Activated CD4-positive, alpha-beta memory T cell treated with anti-CD3 and anti-CD28 coated beads, Interleukin-2, amount 10 ng/mL, durations not matched to agents 7 days and 5 days (primary cell): ENCODE results near the gene AWAT1. TPM values are rescaled to one million over a fixed set of nuclear protein-coding genes. Genes with fewer than 3 reads are reported as not detected.
A peak's percentile ranks its signal among the peaks of the same experiment; 100 is the strongest.
"Not testable (repeated sequence)": the region's sequence is repeated elsewhere in the genome, so short reads cannot be mapped to it uniquely, and the experiment has no call there.

Experiments used
- CTCF ChIA-PET: fragments of 350-600 bp; sonication (Branson Sonifier 250); formaldehyde crosslinking; loops from one replicate; lab custom pipeline; 2021; ENCODE audit warnings: antibody characterized with exemption, inconsistent platforms; lab: Charles Lee
- POLR2A ChIA-PET: fragments of 350-600 bp; sonication (Branson Sonifier 250); formaldehyde crosslinking; loops from one replicate; lab custom pipeline; 2021; ENCODE audit warnings: antibody characterized with exemption; lab: Charles Lee
- DNase-seq: peaks from one replicate; pipeline ENCODE4 v3.0.0-alpha.2; 2020
- H3K27ac Mint-ChIP-seq: one replicate; pipeline ENCODE4 v1.8.0; 2021; ENCODE audit warnings: mild to moderate bottlenecking, mixed read lengths
- H3K27me3 Mint-ChIP-seq: one replicate; pipeline ENCODE4 v1.8.0; 2021; ENCODE audit warnings: mixed read lengths
- H3K36me3 Mint-ChIP-seq: one replicate; pipeline ENCODE4 v1.8.0; 2021; ENCODE audit warnings: low read depth, mixed read lengths
- H3K4me1 Mint-ChIP-seq: one replicate; pipeline ENCODE4 v1.8.0; 2021; ENCODE audit warnings: mixed read lengths
- H3K4me3 Mint-ChIP-seq: one replicate; pipeline ENCODE4 v1.8.0; 2021; ENCODE audit warnings: mild to moderate bottlenecking, mixed read lengths
- H3K9me3 Mint-ChIP-seq: one replicate; pipeline ENCODE4 v1.8.0; 2021; ENCODE audit warnings: mixed read lengths
- total RNA-seq, 2 experiments: library from RNA; stranded (reverse); gene quantifications; one replicate each; pipeline ENCODE4 v1.2.3, GENCODE V29; 2021

Gene AWAT1
- not detected for total RNA-seq

DNA sequence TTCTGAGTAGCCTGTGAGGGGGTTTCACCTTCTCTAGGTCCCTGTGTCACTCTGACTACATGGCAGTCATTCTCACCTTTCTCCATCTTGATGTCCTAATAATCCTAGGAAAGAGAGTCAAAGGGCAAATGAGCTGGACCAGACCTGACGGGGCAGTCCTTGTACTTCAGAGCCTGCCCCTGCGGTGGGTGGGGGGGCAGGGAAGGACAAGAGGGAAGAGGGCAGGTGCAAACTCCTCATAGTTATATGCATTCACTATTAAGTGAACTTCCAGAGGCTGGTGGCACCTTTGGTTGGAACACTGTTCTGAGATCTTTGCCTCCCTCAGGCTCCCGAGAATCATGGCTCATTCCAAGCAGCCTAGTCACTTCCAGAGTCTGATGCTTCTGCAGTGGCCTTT lies at the start of gene AWAT1:
TSS of gene AWAT1 (plus strand) at position 301 of the 400 bp plus-strand sequence. CDS start at position 342, 41 bp downstream.
- Mint-ChIP-seq H3K4me1 (peaks cover 3% of the 10 kb centered on the region), H3K27ac (no peak within 1 kb of the TSS), H3K27me3 (no peaks in the 10 kb centered on the region), H3K4me3 (no peak within 1 kb of the TSS), H3K9me3 (no peaks in the 10 kb centered on the region), H3K36me3 (no peaks in the 10 kb centered on the region)
- DNase-seq = no peak
- CTCF ChIA-PET = no interaction called here
- POLR2A ChIA-PET = no interaction called here

DNA sequence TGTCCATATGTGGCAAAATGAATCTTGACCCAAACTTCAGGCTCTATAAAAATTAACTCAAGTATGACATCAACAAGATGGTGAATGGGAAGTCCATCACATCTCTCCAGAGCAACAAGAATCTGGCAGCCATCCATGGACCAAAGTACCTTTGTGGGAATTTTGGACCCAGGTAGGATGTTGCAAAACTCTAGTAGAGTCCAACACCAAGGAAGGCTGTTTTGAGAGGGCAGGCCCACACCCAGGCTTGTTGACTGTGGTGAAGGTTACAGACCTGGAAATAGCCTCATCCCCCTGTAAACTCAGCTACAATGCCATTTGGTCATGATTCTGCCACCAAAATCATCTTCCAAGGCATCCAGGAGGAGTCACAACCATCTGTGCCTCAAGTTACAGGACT lies 44.2 kb upstream of the AWAT1 start:
- no peak for DNase-seq
- no peaks in the 10 kb centered on the region for H3K9me3 Mint-ChIP-seq
- H3K4me3 Mint-ChIP-seq = no peak overlapping the region
- H3K27me3 Mint-ChIP-seq = peaks cover 13% of the 10 kb centered on the region
- H3K36me3 Mint-ChIP-seq = no peaks in the 10 kb centered on the region
- H3K27ac Mint-ChIP-seq = no peak overlapping the region
- H3K4me1 Mint-ChIP-seq = no peaks in the 10 kb centered on the region
- ChIA-PET POLR2A (no interaction called here), CTCF (no interaction called here)

DNA sequence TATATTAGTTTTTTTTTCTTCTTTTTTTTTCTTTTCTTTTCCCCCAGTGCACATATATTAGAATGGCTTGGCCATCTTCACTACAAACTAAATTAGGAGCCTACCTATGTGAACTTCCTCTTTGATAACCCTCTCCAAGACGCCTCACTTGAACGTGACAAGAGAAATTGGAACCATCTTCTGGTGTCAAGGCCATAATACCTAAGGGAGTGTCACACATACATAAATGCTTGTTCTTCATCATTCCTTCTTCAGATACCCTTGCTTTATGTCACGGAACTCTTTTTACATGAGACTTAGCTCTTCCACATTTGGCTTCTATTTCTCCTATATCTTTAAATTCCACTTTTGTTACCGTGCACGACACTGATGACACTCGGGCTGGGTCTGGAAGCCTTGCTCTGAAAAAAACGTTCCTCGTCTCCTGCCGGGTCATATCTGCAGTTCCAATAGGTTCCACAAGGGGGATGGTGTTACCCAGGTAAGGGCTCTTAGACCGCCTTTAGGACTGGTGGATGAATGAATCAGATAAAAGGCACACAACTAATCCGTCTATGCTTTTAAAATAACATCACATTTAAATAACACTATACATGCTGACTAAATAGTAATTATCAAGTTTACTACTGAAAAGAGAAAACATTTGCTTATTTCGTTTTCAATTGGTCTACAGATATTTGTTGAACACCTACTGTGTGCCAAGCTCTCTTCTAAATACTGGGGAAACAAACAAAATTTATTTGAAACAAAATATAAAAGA lies 37.3 kb upstream of the AWAT1 start:
- no peak overlapping the region for H3K27ac Mint-ChIP-seq
- POLR2A ChIA-PET = no interaction called here
- peaks cover 4% of the 10 kb centered on the region for H3K27me3 Mint-ChIP-seq
- H3K36me3 Mint-ChIP-seq = no peaks in the 10 kb centered on the region
- no peaks in the 10 kb centered on the region for H3K9me3 Mint-ChIP-seq
- no peak overlapping the region for H3K4me3 Mint-ChIP-seq
- H3K4me1 Mint-ChIP-seq = peaks cover 4% of the 10 kb centered on the region
- CTCF ChIA-PET = interaction anchor here (1.5 kb wide), 1 partner anchor 93 kb away, joined by 3 read pairs; the partner anchor contains the start of genes KIF4A and PDZD11
- DNase-seq = peak; percentile 60

DNA sequence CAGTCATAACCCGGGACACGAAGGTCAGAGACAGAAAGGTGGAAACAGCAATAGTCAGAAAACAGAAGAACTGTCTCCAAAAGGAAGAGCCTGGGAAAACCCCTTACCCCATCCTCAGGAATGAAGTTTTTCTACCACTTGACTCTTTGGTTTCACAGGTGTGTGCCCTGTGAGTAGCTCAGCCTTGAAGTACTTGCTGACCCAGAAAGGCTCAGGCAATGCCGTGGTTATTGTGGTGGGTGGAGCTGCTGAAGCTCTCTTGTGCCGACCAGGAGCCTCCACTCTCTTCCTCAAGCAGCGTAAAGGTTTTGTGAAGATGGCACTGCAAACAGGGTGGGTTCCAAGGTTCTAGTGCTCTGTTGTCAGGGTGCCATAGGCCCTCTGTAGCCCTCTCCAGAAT lies 32.7 kb upstream of the AWAT1 start:
- DNase-seq = no peak
- H3K9me3 Mint-ChIP-seq = no peaks in the 10 kb centered on the region
- H3K4me1 Mint-ChIP-seq = peaks cover 4% of the 10 kb centered on the region
- POLR2A ChIA-PET = no interaction called here
- CTCF ChIA-PET = no interaction called here
- peaks cover 5% of the 10 kb centered on the region for H3K27me3 Mint-ChIP-seq
- no peak overlapping the region for H3K27ac Mint-ChIP-seq
- no peak overlapping the region for H3K4me3 Mint-ChIP-seq
- no peaks in the 10 kb centered on the region for H3K36me3 Mint-ChIP-seq

DNA sequence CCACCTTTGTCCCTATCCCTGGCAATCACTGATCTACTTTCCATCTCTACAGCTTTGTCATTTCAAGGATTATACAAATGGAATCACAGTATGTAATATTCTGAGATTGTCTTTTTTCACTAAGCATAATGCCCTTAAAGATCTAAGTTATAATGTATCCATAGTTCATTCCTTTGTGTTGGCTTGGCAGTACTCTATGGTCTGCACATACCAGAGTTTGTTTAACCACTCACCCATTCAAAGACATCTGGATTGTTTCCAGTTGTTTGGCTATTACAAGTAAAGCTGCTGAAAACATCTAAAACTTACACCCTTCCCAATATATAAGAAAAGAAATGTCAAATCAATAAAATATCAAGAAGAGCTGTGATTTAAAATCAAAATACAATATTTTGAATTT lies 26.0 kb upstream of the AWAT1 start:
- peaks cover 6% of the 10 kb centered on the region for H3K27me3 Mint-ChIP-seq
- no peaks in the 10 kb centered on the region for H3K9me3 Mint-ChIP-seq
- POLR2A ChIA-PET = no interaction called here
- no peak overlapping the region for H3K4me3 Mint-ChIP-seq
- CTCF ChIA-PET = no interaction called here
- no peaks in the 10 kb centered on the region for H3K36me3 Mint-ChIP-seq
- H3K4me1 Mint-ChIP-seq = no peaks in the 10 kb centered on the region
- no peak for DNase-seq
- H3K27ac Mint-ChIP-seq = no peak overlapping the region

DNA sequence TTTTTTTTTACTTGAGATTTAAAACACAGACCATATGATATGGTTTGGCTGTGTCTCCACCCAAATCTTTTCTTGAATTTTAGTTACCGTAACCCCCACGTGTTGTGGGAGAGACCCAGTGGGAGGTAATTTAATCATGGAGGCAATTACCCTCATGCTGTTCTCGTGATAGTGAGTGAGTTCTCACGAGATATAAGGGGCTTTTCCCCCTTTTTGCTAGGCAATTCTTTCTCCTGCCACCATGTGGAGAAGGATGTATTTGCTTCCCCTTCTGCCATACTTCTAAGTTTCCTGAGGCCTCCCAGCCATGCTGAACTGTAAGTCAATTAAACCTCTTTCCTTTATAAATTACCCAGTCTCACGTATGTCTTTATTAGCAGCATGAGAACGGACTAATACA lies 24.9 kb upstream of the AWAT1 start:
- H3K27ac Mint-ChIP-seq, H3K4me1 Mint-ChIP-seq, DNase-seq, H3K9me3 Mint-ChIP-seq, H3K4me3 Mint-ChIP-seq, H3K36me3 Mint-ChIP-seq, CTCF ChIA-PET, H3K27me3 Mint-ChIP-seq, POLR2A ChIA-PET: not testable (repeated sequence)

DNA sequence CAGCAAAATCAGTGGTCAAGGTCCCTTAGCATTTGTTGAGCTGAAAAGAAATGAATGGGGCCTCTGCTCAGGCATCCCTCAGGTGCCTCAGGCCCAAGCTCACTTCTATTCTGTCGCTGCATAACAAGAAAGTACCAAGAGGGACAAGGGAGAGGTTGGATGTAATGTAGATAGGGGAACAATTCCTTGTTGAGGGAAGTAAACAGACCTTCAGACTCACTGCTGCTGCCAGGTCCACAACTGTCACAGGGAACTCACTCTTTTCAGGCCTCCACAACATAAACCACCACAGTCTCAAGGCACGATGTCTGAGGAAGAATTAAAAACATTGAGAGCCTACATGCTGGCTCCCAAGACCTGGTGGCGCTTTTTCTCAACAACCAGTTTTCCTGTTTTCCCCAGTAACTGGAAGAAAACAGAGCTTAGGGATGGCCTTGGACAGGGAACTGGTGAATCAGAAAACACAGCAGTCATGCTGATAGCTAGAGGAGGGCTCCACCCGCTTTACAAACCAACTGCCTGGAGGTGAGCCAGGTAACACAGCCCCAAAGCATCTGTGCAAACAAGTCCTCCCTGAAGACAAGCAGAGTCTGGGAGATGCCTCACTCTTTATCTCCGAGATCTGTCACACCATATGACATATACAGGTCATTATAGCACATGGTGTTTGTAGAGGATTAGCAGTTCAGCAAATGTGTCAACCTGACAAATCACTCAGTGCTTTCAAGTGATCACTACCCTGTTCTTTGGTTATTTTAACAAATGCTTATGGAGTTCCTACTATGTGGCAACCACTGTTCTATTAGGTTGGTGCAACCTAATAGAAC lies 14.3 kb upstream of the AWAT1 start:
- Mint-ChIP-seq H3K4me1 (no peaks in the 10 kb centered on the region), H3K4me3 (no peak overlapping the region), H3K9me3 (no peaks in the 10 kb centered on the region), H3K27ac (no peak overlapping the region), H3K27me3 (no peaks in the 10 kb centered on the region), H3K36me3 (no peaks in the 10 kb centered on the region)
- DNase-seq = no peak
- POLR2A ChIA-PET = no interaction called here
- CTCF ChIA-PET = no interaction called here

DNA sequence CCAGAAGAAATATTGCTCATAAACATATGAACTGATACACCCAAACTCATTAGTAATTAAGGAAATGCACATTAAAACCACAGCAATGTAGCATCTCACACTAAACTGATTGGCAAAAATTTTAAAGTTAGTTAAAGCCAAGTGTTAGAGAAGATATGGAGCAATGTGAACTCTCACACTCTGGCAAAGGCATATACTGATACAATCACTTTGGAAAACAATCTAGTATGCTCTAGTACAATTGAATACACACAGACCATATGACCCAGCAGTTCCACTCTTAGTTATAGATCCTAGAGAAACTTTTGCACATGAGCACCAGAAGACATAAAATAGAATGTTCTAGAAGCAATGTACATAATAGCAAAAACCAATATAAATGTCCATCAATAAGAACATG lies 8.4 kb upstream of the AWAT1 start:
- Mint-ChIP-seq H3K4me3 (no peak overlapping the region), H3K9me3 (no peaks in the 10 kb centered on the region), H3K27ac (no peak overlapping the region), H3K36me3 (no peaks in the 10 kb centered on the region), H3K4me1 (no peaks in the 10 kb centered on the region), H3K27me3 (no peaks in the 10 kb centered on the region)
- ChIA-PET CTCF (no interaction called here), POLR2A (no interaction called here)
- no peak for DNase-seq

DNA sequence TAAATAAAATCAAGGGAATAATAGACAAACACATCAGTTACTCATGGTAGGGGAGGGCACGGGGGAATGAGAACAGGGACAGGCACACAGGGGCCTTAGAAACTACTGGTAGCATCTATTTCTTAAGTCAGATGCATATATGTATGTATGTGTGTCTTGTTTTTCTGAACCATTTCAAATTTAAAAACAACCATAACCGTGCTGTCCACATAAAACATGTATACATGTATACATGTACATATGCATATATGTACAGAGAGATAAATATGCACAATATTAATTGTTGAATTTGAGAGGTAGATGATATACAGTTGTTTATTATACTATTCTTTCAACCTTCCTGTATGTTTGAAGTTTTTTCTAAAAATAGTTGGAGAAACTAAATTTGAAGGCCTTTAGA lies 7.8 kb upstream of the AWAT1 start:
- no peaks in the 10 kb centered on the region for H3K27me3 Mint-ChIP-seq
- ChIA-PET CTCF (no interaction called here), POLR2A (no interaction called here)
- no peaks in the 10 kb centered on the region for H3K9me3 Mint-ChIP-seq
- no peak for DNase-seq
- H3K4me1 Mint-ChIP-seq = no peaks in the 10 kb centered on the region
- H3K36me3 Mint-ChIP-seq = no peaks in the 10 kb centered on the region
- no peak overlapping the region for H3K4me3 Mint-ChIP-seq
- no peak overlapping the region for H3K27ac Mint-ChIP-seq

DNA sequence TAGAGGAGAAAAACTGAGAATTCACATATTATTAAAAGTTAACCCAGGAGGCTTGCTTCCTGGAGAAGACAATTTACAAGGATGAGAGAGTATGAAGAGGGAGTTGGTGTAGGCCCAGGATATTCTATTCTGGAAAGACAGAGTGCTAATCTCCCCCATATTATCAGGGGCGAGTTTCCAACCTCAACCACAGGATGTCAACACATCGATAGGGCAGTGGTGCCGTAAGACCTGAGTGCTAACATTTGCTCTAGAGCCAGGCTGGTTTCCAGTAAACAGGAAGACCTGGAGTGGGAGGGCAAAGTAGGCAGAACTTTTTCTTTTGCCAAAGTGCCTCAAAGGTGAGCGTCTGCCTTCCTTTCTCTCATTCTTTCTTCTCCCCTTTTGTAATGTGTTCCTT lies 2.8 kb upstream of the AWAT1 start:
- Mint-ChIP-seq H3K4me3 (no peak overlapping the region), H3K27ac (no peak overlapping the region), H3K36me3 (no peaks in the 10 kb centered on the region), H3K4me1 (peaks cover 3% of the 10 kb centered on the region), H3K27me3 (no peaks in the 10 kb centered on the region), H3K9me3 (no peaks in the 10 kb centered on the region)
- DNase-seq = no peak
- CTCF ChIA-PET = no interaction called here
- POLR2A ChIA-PET = no interaction called here

DNA sequence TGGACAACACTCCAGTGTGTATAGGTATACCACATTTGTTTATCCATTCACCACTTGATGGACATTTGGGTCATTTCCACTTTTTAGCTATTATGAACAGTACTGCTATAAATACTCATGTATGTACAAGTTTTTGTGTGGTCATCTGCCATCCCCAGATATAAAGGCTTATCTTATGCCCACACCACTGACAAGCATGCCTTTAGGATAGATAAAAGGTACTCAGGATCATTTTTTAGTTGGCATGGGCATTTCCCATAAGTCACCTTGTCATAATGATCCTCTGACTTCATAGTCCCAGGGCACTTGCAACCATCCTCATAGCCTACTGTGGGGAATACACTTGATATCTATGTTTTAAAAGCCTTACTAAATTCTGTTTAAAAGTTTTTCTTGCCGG lies 6.3 kb downstream of the AWAT1 start:
- Mint-ChIP-seq H3K27ac (no peak overlapping the region), H3K36me3 (no peaks in the 10 kb centered on the region), H3K9me3 (no peaks in the 10 kb centered on the region), H3K27me3 (no peaks in the 10 kb centered on the region), H3K4me1 (peaks cover 10% of the 10 kb centered on the region), H3K4me3 (no peak overlapping the region)
- ChIA-PET CTCF (no interaction called here), POLR2A (no interaction called here)
- no peak for DNase-seq

DNA sequence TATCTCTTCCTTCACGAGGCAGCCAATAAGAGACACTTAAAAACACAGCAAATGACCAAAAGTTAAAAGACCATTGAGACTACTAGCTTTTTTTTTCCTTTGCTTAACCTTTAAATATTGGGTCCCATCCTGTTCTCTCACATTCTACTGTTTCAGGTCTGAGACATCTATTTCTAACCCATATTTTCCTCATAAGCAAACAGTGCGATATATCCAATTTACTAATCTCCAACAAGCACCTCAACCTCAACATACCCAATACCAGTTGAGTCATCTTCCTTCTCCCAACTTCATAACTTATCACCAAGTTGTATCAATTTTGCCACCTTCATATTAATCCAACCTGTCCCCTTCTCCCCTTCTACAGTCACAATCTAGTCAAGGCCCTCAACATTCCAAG lies 7.0 kb downstream of the AWAT1 start:
- H3K36me3 Mint-ChIP-seq = no peaks in the 10 kb centered on the region
- no peaks in the 10 kb centered on the region for H3K9me3 Mint-ChIP-seq
- ChIA-PET POLR2A (no interaction called here), CTCF (no interaction called here)
- no peak overlapping the region for H3K4me3 Mint-ChIP-seq
- H3K27ac Mint-ChIP-seq = no peak overlapping the region
- peaks cover 10% of the 10 kb centered on the region for H3K4me1 Mint-ChIP-seq
- no peaks in the 10 kb centered on the region for H3K27me3 Mint-ChIP-seq
- no peak for DNase-seq

DNA sequence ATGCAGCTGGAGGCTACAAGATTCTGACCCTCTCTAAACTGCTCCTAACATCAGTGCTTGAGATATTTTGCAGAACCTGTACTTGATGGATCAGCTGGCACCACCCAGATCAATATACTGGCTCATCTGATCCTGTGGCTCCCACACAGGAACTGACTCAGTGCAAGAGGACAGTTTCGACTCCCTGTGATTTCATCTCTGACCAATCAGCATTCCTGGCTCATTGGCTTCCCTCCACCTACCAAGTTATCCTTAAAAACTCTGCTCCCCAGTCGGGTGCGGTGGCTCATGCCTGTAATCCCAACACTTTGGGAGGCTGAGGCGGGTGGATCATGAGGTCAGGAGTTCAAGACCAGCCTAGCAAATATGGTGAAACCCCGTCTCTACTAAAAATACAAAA lies 9.1 kb downstream of the AWAT1 start:
- H3K4me1 Mint-ChIP-seq, POLR2A ChIA-PET, H3K4me3 Mint-ChIP-seq, H3K27ac Mint-ChIP-seq, H3K9me3 Mint-ChIP-seq, DNase-seq, H3K27me3 Mint-ChIP-seq, CTCF ChIA-PET, H3K36me3 Mint-ChIP-seq: not testable (repeated sequence)

DNA sequence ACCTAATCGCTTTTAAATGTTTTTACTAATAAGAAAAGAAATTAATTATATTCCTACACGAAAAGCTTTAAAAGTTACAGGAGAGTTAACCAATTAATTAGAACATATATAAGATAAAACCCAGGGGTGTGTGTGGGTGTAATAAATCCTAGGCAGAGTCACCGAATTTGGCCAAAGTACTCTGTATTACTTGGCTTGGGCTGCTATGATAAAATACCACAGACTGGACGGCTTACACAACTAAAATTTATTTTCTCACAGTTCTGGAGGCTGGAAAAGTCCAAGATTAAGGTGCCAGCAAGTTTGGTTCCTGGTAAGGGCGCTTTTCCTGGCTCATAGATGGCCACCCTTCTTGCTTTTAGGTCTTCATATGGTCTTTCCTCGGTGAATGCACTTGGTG lies 10.4 kb downstream of the AWAT1 start:
- POLR2A ChIA-PET = no interaction called here
- H3K4me3 Mint-ChIP-seq = no peak overlapping the region
- H3K9me3 Mint-ChIP-seq = no peaks in the 10 kb centered on the region
- no peaks in the 10 kb centered on the region for H3K36me3 Mint-ChIP-seq
- no peaks in the 10 kb centered on the region for H3K27me3 Mint-ChIP-seq
- H3K27ac Mint-ChIP-seq = no peak overlapping the region
- no peak for DNase-seq
- H3K4me1 Mint-ChIP-seq = peaks cover 10% of the 10 kb centered on the region
- CTCF ChIA-PET = no interaction called here
